Jurkat, Clone E6-1 (cell line): ENCODE data around the gene LIG1.

Source experiments
- DNase-seq: peaks from one replicate; pipeline ENCODE4 v3.0.0-alpha.2; 2011; ENCODE audit warnings: low read depth, low spot score
- H3K4me3 ChIP-seq: 2 replicates; pipeline ENCODE4 v1.5.1; 2011; ENCODE audit warnings: mild to moderate bottlenecking, low read length, control low read depth, moderate library complexity

The LIG1 gene

GRCh38 chr19:48186015-48186414 lies 15.9 kb upstream of the LIG1 start:
- no peak overlapping the region for H3K4me3 ChIP-seq
- DNase-seq, result no peak

GRCh38 chr19:48183356-48183755 lies 13.2 kb upstream of the LIG1 start:
- DNase-seq, result no peak
- H3K4me3 ChIP-seq, result no peak overlapping the region

GRCh38 chr19:48182434-48182833 lies 12.3 kb upstream of the LIG1 start:
- H3K4me3 ChIP-seq, result no peak overlapping the region
- no peak for DNase-seq

GRCh38 chr19:48181505-48181904 lies 11.4 kb upstream of the LIG1 start:
- no peak overlapping the region for H3K4me3 ChIP-seq
- DNase-seq, result no peak

GRCh38 chr19:48176226-48176625 lies 6.1 kb upstream of the LIG1 start:
- no peak overlapping the region for H3K4me3 ChIP-seq
- no peak for DNase-seq

GRCh38 chr19:48175578-48175977 lies 5.4 kb upstream of the LIG1 start:
- no peak overlapping the region for H3K4me3 ChIP-seq
- DNase-seq, result no peak

- DNase-seq, result no peak
- no peak overlapping the region for H3K4me3 ChIP-seq
Observed at GRCh38 chr19:48174445-48175030, 4.4 kb upstream of the LIG1 start.

GRCh38 chr19:48171710-48172109 lies 1.6 kb upstream of the LIG1 start:
- no peak overlapping the region for H3K4me3 ChIP-seq
- DNase-seq, result no peak

- DNase-seq, result peak; percentile 34
Observed at GRCh38 chr19:48170817-48171347, 738 bp upstream of the LIG1 start.

GRCh38 chr19:48169578-48169938 lies 586 bp downstream of the LIG1 start:
- peak; percentile 48 for DNase-seq

More at GRCh38 chr19:48170817-48171347, 738 bp upstream of the LIG1 start:
- H3K4me3 ChIP-seq, result peak overlapping the region; percentile 92

GRCh38 chr19:48168689-48169088 lies 1.5 kb downstream of the LIG1 start:
- no peak for DNase-seq
- H3K4me3 ChIP-seq, result no peak overlapping the region

More at GRCh38 chr19:48169578-48169938, 586 bp downstream of the LIG1 start:
- H3K4me3 ChIP-seq, result peak overlapping the region; percentile 92

- H3K4me3 ChIP-seq, result no peak overlapping the region
- DNase-seq, result no peak
Observed at GRCh38 chr19:48158210-48158790, 11.8 kb downstream of the LIG1 start.

- DNase-seq, result no peak
Observed at GRCh38 chr19:48154003-48154402, 16.1 kb downstream of the LIG1 start.

GRCh38 chr19:48152551-48152950 lies 17.6 kb downstream of the LIG1 start:
- peak; percentile 50 for DNase-seq
- no peak overlapping the region for H3K4me3 ChIP-seq

More at GRCh38 chr19:48154003-48154402, 16.1 kb downstream of the LIG1 start:
- no peak overlapping the region for H3K4me3 ChIP-seq

GRCh38 chr19:48149430-48149829 lies 20.7 kb downstream of the LIG1 start:
- no peak overlapping the region for H3K4me3 ChIP-seq

GRCh38 chr19:48148576-48148975 lies 21.6 kb downstream of the LIG1 start:
- no peak for DNase-seq
- H3K4me3 ChIP-seq, result no peak overlapping the region

More at GRCh38 chr19:48149430-48149829, 20.7 kb downstream of the LIG1 start:
- no peak for DNase-seq

GRCh38 chr19:48147597-48148175 lies 22.5 kb downstream of the LIG1 start:
- DNase-seq, result no peak
- no peak overlapping the region for H3K4me3 ChIP-seq

- DNase-seq, result no peak
- H3K4me3 ChIP-seq, result no peak overlapping the region
Observed at GRCh38 chr19:48139053-48139452, 31.1 kb downstream of the LIG1 start.

- no peak overlapping the region for H3K4me3 ChIP-seq
Observed at GRCh38 chr19:48137411-48137810, 32.7 kb downstream of the LIG1 start.

GRCh38 chr19:48136547-48136946 lies 33.6 kb downstream of the LIG1 start:
- DNase-seq, result no peak
- no peak overlapping the region for H3K4me3 ChIP-seq

More at GRCh38 chr19:48137411-48137810, 32.7 kb downstream of the LIG1 start:
- DNase-seq, result no peak
